A673 (cell line): ENCODE results near the gene SURF1. TPM values are rescaled to one million over a fixed set of nuclear protein-coding genes. Genes with fewer than 3 reads are reported as not detected.

Experiments used
- BruUV-seq: library from RNA; stranded (reverse); fragments of 400-500 nt; replicated peaks from 2 replicates; lab custom pipeline; 2021; lab: Mats Ljungman, UMichigan
- CTCF ChIA-PET: fragments of 300-600 bp; sonication (Branson Sonifier 250); formaldehyde crosslinking; loops from one replicate; lab custom pipeline; 2022; ENCODE audit warnings: antibody characterized with exemption; lab: Charles Lee
- POLR2A ChIA-PET: fragments of 300-600 bp; sonication (Branson Sonifier 250); formaldehyde crosslinking; loops from one replicate; lab custom pipeline; 2022; ENCODE audit warnings: antibody characterized with exemption; ENCODE audit not compliant: low non-redundant PET; lab: Charles Lee
- DNase-seq: peaks from one replicate; pipeline ENCODE4 v3.0.0-alpha.2; 2015; ENCODE audit warnings: low spot score
- H3K27ac ChIP-seq: fragments of 200-600 bp; sonication (generic); 2 replicates; pipeline ENCODE4 v1.5.1; 2016; ENCODE audit warnings: mixed run types, low read depth, mild to moderate bottlenecking, mixed read lengths, antibody characterized with exemption, low read length; ENCODE audit not compliant: poor library complexity, severe bottlenecking
- H3K27me3 ChIP-seq: fragments of 200-600 bp; sonication (generic); replicated peaks from 2 replicates; pipeline ENCODE4 v1.6.1; 2017; ENCODE audit warnings: mixed run types, low read depth, mild to moderate bottlenecking, mixed read lengths, antibody characterized with exemption, low read length; ENCODE audit not compliant: insufficient read depth, poor library complexity
- H3K36me3 ChIP-seq: fragments of 200-600 bp; sonication (generic); 2 replicates; pipeline ENCODE4 v1.6.1; 2016; ENCODE audit warnings: mixed run types, mild to moderate bottlenecking, mixed read lengths, antibody characterized with exemption, low read length; ENCODE audit not compliant: insufficient read depth, poor library complexity, severe bottlenecking
- H3K4me1 ChIP-seq: fragments of 200-600 bp; sonication (generic); 2 replicates; pipeline ENCODE4 v1.6.1; 2017; ENCODE audit warnings: mixed run types, mild to moderate bottlenecking, mixed read lengths, antibody characterized with exemption, low read length; ENCODE audit not compliant: insufficient read depth, poor library complexity, severe bottlenecking
- H3K4me3 ChIP-seq: fragments of 200-600 bp; sonication (generic); 2 replicates; pipeline ENCODE4 v1.5.1; 2016; ENCODE audit warnings: low read depth, mixed run types, mild to moderate bottlenecking, mixed read lengths, low read length; ENCODE audit not compliant: poor library complexity, severe bottlenecking
- H3K9me3 ChIP-seq: fragments of 200-600 bp; sonication (generic); 2 replicates; pipeline ENCODE4 v1.6.1; 2016; ENCODE audit warnings: mixed run types, low read depth, mild to moderate bottlenecking, mixed read lengths, antibody characterized with exemption, low read length; ENCODE audit not compliant: poor library complexity, severe bottlenecking
- EZH2 ChIP-seq: fragments of 200-600 bp; sonication (generic); IDR thresholded peaks from 2 replicates; pipeline ENCODE4 v1.6.1; 2017; ENCODE audit warnings: borderline replicate concordance, low read depth, mild to moderate bottlenecking, mixed read lengths, antibody characterized with exemption, low read length; ENCODE audit not compliant: poor library complexity, severe bottlenecking
- intact Hi-C: fragments of 100-400 bp; cut with micrococcal nuclease; formaldehyde crosslinking; loops from one replicate; pipeline ENCODE4 v1.10.0; 2022; ENCODE audit not compliant: unreplicated experiment
- total RNA-seq: library from RNA; stranded (reverse); gene quantifications from 2 replicates; pipeline ENCODE4 v1.2.3, GENCODE V29; 2021
- TF ChIP-seq, protein P1 (sequence below): fragments of 300-800, 200-600 bp; sonication (generic); conservative IDR thresholded peaks from 2 replicates; pipeline ENCODE4 v1.5.1; 2017; ENCODE audit warnings: low read depth, mild to moderate bottlenecking, antibody characterized with exemption, low read length, moderate library complexity, mixed read lengths

Gene SURF1
- total RNA-seq, 1 experiment from 2014 or later, result 41.6 TPM

- BruUV-seq, result no TSS peak
- no peaks in the 10 kb centered on the region for H3K27me3 ChIP-seq
- ChIA-PET POLR2A (interaction anchor here (0.6 to 0.7 kb wide), 2 partner anchors 18 to 232 kb away, joined by 3 read pairs; no protein-coding TSS in a partner anchor), CTCF (no interaction called here)
- H3K36me3 ChIP-seq, result peaks cover 67% of the 10 kb centered on the region
- TF ChIP-seq, protein P1, sequence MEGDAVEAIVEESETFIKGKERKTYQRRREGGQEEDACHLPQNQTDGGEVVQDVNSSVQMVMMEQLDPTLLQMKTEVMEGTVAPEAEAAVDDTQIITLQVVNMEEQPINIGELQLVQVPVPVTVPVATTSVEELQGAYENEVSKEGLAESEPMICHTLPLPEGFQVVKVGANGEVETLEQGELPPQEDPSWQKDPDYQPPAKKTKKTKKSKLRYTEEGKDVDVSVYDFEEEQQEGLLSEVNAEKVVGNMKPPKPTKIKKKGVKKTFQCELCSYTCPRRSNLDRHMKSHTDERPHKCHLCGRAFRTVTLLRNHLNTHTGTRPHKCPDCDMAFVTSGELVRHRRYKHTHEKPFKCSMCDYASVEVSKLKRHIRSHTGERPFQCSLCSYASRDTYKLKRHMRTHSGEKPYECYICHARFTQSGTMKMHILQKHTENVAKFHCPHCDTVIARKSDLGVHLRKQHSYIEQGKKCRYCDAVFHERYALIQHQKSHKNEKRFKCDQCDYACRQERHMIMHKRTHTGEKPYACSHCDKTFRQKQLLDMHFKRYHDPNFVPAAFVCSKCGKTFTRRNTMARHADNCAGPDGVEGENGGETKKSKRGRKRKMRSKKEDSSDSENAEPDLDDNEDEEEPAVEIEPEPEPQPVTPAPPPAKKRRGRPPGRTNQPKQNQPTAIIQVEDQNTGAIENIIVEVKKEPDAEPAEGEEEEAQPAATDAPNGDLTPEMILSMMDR, result no peak
- TF ChIP-seq EZH2, result no peak
- DNase-seq, result no peak
- intact Hi-C loops, result no loop called here
- no peaks in the 10 kb centered on the region for H3K4me1 ChIP-seq
- H3K27ac ChIP-seq, result no peak overlapping the region
- H3K9me3 ChIP-seq, result no peaks in the 10 kb centered on the region
- no peak overlapping the region for H3K4me3 ChIP-seq
Observed at GRCh38 chr9:133367221-133367620, 10.9 kb upstream of the SURF1 start.

DNA sequence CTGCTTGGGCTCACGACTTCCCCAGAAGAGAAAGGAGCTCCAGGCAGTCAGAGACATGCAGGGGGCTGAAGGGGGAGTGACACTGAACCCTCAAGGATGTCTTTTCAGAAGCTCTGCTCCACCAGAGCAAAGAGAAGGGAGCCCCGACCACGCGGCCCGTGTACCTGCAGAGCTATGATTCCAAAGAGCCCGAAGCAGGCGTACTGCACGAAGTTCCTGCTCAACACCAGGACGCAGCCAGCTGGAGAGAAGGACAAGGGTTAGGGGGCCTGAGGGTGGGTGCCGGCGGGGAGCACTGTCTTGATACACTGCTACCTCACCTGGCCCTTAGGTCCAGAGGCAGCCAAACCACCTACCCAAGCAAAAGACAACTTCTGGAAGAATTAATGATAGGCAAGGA lies 10.1 kb upstream of the SURF1 start:
- peaks cover 68% of the 10 kb centered on the region for H3K36me3 ChIP-seq
- intact Hi-C loops, result no loop called here
- H3K4me1 ChIP-seq, result no peaks in the 10 kb centered on the region
- no peak for DNase-seq
- POLR2A ChIA-PET, result no interaction called here
- no peak overlapping the region for H3K4me3 ChIP-seq
- no peaks in the 10 kb centered on the region for H3K9me3 ChIP-seq
- no peak for TF ChIP-seq EZH2
- TF ChIP-seq, protein P1, result no peak
- no peak overlapping the region for H3K27ac ChIP-seq
- no TSS peak for BruUV-seq
- CTCF ChIA-PET, result no interaction called here
- no peaks in the 10 kb centered on the region for H3K27me3 ChIP-seq

DNA sequence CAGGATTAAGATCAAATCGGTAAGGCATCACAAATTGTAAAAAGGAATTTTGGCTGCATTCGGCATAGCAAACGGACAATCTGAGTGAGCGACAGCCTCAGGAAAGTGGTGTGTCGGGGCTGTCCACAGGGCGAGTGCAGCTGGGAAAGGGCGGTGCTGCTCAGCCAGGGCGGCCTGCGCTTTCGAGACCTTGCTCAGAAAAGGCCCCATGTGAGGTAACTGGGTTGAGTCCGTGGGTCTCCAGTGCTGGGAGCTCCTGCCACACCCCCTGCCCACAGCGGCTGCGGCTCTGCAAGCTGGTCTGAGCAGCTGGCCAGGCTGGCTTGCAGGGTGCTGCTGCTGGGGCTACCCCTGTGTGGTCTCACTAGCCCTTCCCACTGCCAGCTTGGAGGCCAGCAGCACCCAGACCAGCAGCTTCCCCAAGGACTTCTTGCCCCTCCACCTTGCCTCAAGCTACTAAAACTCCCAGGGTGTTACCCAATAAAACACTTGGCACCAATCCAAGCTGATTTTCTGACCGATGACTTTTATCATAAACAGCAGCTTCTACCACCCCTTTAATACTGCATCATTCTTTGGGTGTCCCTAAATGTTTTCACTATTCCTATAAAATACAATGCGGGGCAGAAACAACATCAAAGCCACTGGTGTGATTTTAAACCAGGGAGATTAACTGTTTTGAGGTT lies 6.2 kb upstream of the SURF1 start:
- TF ChIP-seq EZH2, result no peak
- TF ChIP-seq, protein P1, result no peak
- Histone ChIP-seq H3K4me1 (peaks cover 11% of the 10 kb centered on the region), H3K27me3 (no peaks in the 10 kb centered on the region), H3K36me3 (peaks cover 69% of the 10 kb centered on the region), H3K9me3 (no peaks in the 10 kb centered on the region), H3K4me3 (no peak overlapping the region), H3K27ac (no peak overlapping the region)
- POLR2A ChIA-PET, result no interaction called here
- intact Hi-C loops, result no loop called here
- DNase-seq, result no peak
- BruUV-seq, result TSS peak; percentile 58
- CTCF ChIA-PET, result no interaction called here
